ENCODE measurements around the gene SNRNP200.

GRCh38 chr2:96248624-96249023 is 56.7 kb downstream of the SNRNP200 start:
- TF ChIP-seq CTCF (conservative IDR thresholded peaks at IDR 0.05; ENCODE audit: low read depth, low read length) (no peak), EZH2 (IDR thresholded peaks at IDR 0.05; ENCODE audit: borderline replicate concordance, low read depth, low read length, poor library complexity, severe bottlenecking) (no peak)
